Esophagus (tissue), 2 donors: Measurements from ENCODE around the gene SREBF1. TPM values are rescaled to one million over a fixed set of nuclear protein-coding genes. Genes with fewer than 3 reads are reported as not detected.

Experiments used
- H3K27ac ChIP-seq, 2 donors: one replicate each; pipeline ENCODE4 v1.5.1; 2013; ENCODE audit warnings: low read depth in 2 of 2, mild to moderate bottlenecking in 2 of 2, inconsistent platforms in 1 of 2, low read length in 1 of 2, moderate library complexity in 1 of 2
- H3K27me3 ChIP-seq, 2 donors: one replicate each; pipeline ENCODE4 v1.6.1; 2013; ENCODE audit warnings: low read length in 2 of 2, control low read depth in 1 of 2, mild to moderate bottlenecking in 1 of 2; ENCODE audit not compliant: insufficient read depth in 2 of 2, control insufficient read depth in 1 of 2
- H3K36me3 ChIP-seq, 2 donors: one replicate each; pipeline ENCODE4 v1.6.1; 2013; ENCODE audit warnings: low read length in 1 of 2; ENCODE audit not compliant: control insufficient read depth in 2 of 2, insufficient read depth in 2 of 2
- H3K4me1 ChIP-seq, 2 donors: one replicate each; pipeline ENCODE4 v1.6.1; 2013; ENCODE audit warnings: low read length in 1 of 2; ENCODE audit not compliant: control insufficient read depth in 2 of 2, insufficient read depth in 2 of 2
- H3K4me3 ChIP-seq, 2 donors: one replicate each; pipeline ENCODE4 v1.5.1; 2013; ENCODE audit warnings: low read length in 2 of 2, mild to moderate bottlenecking in 2 of 2, low read depth in 1 of 2, moderate library complexity in 1 of 2
- H3K9me3 ChIP-seq, 2 donors: one replicate each; pipeline ENCODE4 v1.6.1; 2013; ENCODE audit warnings: mild to moderate bottlenecking in 2 of 2, low read depth in 1 of 2, low read length in 1 of 2, moderate library complexity in 1 of 2; ENCODE audit not compliant: control insufficient read depth in 2 of 2, insufficient read depth in 1 of 2
- WGBS, 2 donors: extraction: QIAGEN DNeasy Blood & Tissue Kit; methylation state at CpG; one replicate each; pipeline ENCODE4 v1.1.7; 2013; 5-methylcytosine and 5-hydroxymethylcytosine counted together
- polyA plus RNA-seq, 2 donors: library from polyadenylated mRNA; stranded (reverse); fragments of 200-250 nt; gene quantifications; one replicate each; pipeline ENCODE4 v1.2.3, GENCODE V29; 2013
- donor health status: healthy with polysubstance abuse.
- donor health status: Bipolar disorder and iron deficiency.

Gene SREBF1
- polyA plus RNA-seq, 2 donors = 95.1 to 116 TPM

- Histone ChIP-seq H3K27me3 (no peaks in the 10 kb centered on the region), H3K27ac (peak overlapping the region; percentile 14 to 55), H3K4me3 (no peak overlapping the region), H3K4me1 (peaks cover 30 to 58% of the 10 kb centered on the region in 2 donors), H3K36me3 (peaks cover 0 to 46% of the 10 kb centered on the region in 2 donors), H3K9me3 (no peaks in the 10 kb centered on the region)
- WGBS, 2 donors = 83 to 85% methylated on average over 10 of the region's 10 CpGs
Measured at GRCh38 chr17:17820046-17820445, 16.7 kb downstream of the SREBF1 start.

GRCh38 chr17:17819561-17819995 is 17.2 kb downstream of the SREBF1 start:
- no peak overlapping the region for H3K4me3 ChIP-seq
- H3K9me3 ChIP-seq = no peaks in the 10 kb centered on the region
- peaks cover 0 to 51% of the 10 kb centered on the region in 2 donors for H3K36me3 ChIP-seq
- 52 to 56% methylated on average over 12 of the region's 12 CpGs for WGBS, 2 donors
- H3K27me3 ChIP-seq = no peaks in the 10 kb centered on the region
- H3K27ac ChIP-seq = peak overlapping the region; percentile 14 to 55
- peaks cover 28 to 58% of the 10 kb centered on the region in 2 donors for H3K4me1 ChIP-seq

GRCh38 chr17:17819111-17819510 is 17.7 kb downstream of the SREBF1 start:
- no peaks in the 10 kb centered on the region for H3K27me3 ChIP-seq
- no peak overlapping the region for H3K4me3 ChIP-seq
- peak overlapping the region in 1 of 2 donors; percentile 38 for H3K27ac ChIP-seq
- no peaks in the 10 kb centered on the region for H3K9me3 ChIP-seq
- 87 to 88% methylated on average over 12 of the region's 12 CpGs for WGBS, 2 donors
- peaks cover 24 to 55% of the 10 kb centered on the region in 2 donors for H3K4me1 ChIP-seq
- peaks cover 0 to 56% of the 10 kb centered on the region in 2 donors for H3K36me3 ChIP-seq

- 60 to 68% methylated on average over 10 of the region's 10 CpGs for WGBS, 2 donors
- no peak overlapping the region for H3K4me3 ChIP-seq
- H3K27me3 ChIP-seq = no peaks in the 10 kb centered on the region
- peaks cover 20 to 52% of the 10 kb centered on the region in 2 donors for H3K4me1 ChIP-seq
- peak overlapping the region; percentile 37 to 69 for H3K27ac ChIP-seq
- peaks cover 0 to 65% of the 10 kb centered on the region in 2 donors for H3K36me3 ChIP-seq
- no peaks in the 10 kb centered on the region for H3K9me3 ChIP-seq
Measured at GRCh38 chr17:17818088-17818526, 18.7 kb downstream of the SREBF1 start.

- peak overlapping the region in 1 of 2 donors; percentile 44 for H3K27ac ChIP-seq
- H3K9me3 ChIP-seq = no peaks in the 10 kb centered on the region
- peaks cover 19 to 55% of the 10 kb centered on the region in 2 donors for H3K4me1 ChIP-seq
- no peaks in the 10 kb centered on the region for H3K27me3 ChIP-seq
- H3K4me3 ChIP-seq = no peak overlapping the region
- H3K36me3 ChIP-seq = peaks cover 0 to 71% of the 10 kb centered on the region in 2 donors
- WGBS, 2 donors = 87 to 88% methylated on average over 10 of the region's 10 CpGs
Measured at GRCh38 chr17:17817552-17817947, 19.2 kb downstream of the SREBF1 start.

- peaks cover 18 to 56% of the 10 kb centered on the region in 2 donors for H3K4me1 ChIP-seq
Measured at GRCh38 chr17:17816831-17817551, 19.8 kb downstream of the SREBF1 start.

GRCh38 chr17:17816240-17816814 is 20.5 kb downstream of the SREBF1 start:
- Histone ChIP-seq H3K27ac (no peak overlapping the region), H3K27me3 (no peaks in the 10 kb centered on the region), H3K36me3 (peaks cover 0 to 78% of the 10 kb centered on the region in 2 donors), H3K4me1 (peaks cover 16 to 53% of the 10 kb centered on the region in 2 donors), H3K9me3 (no peaks in the 10 kb centered on the region), H3K4me3 (no peak overlapping the region)
- 91 to 93% methylated on average over 22 of the region's 22 CpGs for WGBS, 2 donors

More at GRCh38 chr17:17816831-17817551, 19.8 kb downstream of the SREBF1 start:
- 89 to 92% methylated on average over 24 of the region's 24 CpGs for WGBS, 2 donors
- H3K9me3 ChIP-seq = no peaks in the 10 kb centered on the region
- no peak overlapping the region for H3K27ac ChIP-seq
- no peaks in the 10 kb centered on the region for H3K27me3 ChIP-seq
- peaks cover 0 to 76% of the 10 kb centered on the region in 2 donors for H3K36me3 ChIP-seq
- H3K4me3 ChIP-seq = no peak overlapping the region

- Histone ChIP-seq H3K4me3 (no peak overlapping the region), H3K27me3 (no peaks in the 10 kb centered on the region), H3K4me1 (peaks cover 14 to 46% of the 10 kb centered on the region in 2 donors), H3K27ac (peak overlapping the region in 1 of 2 donors; percentile 34), H3K36me3 (peaks cover 0 to 80% of the 10 kb centered on the region in 2 donors), H3K9me3 (no peaks in the 10 kb centered on the region)
- WGBS, 2 donors = 77 to 80% methylated on average over 17 of the region's 17 CpGs
Measured at GRCh38 chr17:17815436-17816200, 21.2 kb downstream of the SREBF1 start.

- Histone ChIP-seq H3K4me1 (peaks cover 12 to 40% of the 10 kb centered on the region in 2 donors), H3K4me3 (no peak overlapping the region), H3K27me3 (no peaks in the 10 kb centered on the region), H3K27ac (peak overlapping the region in 1 of 2 donors; percentile 38), H3K36me3 (peaks cover 0 to 77% of the 10 kb centered on the region in 2 donors), H3K9me3 (no peaks in the 10 kb centered on the region)
- WGBS, 2 donors = 63 to 70% methylated on average over 8 of the region's 8 CpGs
Measured at GRCh38 chr17:17815062-17815406, 21.8 kb downstream of the SREBF1 start.
